Measurements from ENCODE around the gene TECR. TPM values are rescaled to one million over a fixed set of nuclear protein-coding genes. Genes with fewer than 3 reads are reported as not detected.

Gene TECR
- total and polyA plus RNA-seq, 2 of the 13 experiments (the other 11 are each of a cell fraction or from before 2014, with no cell fraction given), result 54.9 to 121 TPM

- TF ChIP-seq ZNF430 (CRISPR knock-in tag; IDR thresholded peaks at IDR 0.05) (no peak), ZNF17 (CRISPR knock-in tag; IDR thresholded peaks at IDR 0.05) (no peak), ZNF562 (CRISPR knock-in tag; IDR thresholded peaks at IDR 0.05; ENCODE audit: borderline replicate concordance) (no peak), ZNF468 (CRISPR knock-in tag; IDR thresholded peaks at IDR 0.05) (no peak), ETV6 (CRISPR knock-in tag; conservative IDR thresholded peaks at IDR 0.05) (no peak), ZNF280D (CRISPR knock-in tag; IDR thresholded peaks at IDR 0.05) (no peak), TBX3 (IDR thresholded peaks at IDR 0.05; ENCODE audit: borderline replicate concordance) (peak; percentile 25; the same call in 1 of the 2 replicates), ZNF414 (CRISPR knock-in tag; IDR thresholded peaks at IDR 0.05) (peak; percentile 66; the same call in 1 of the 2 replicates), ZNF142 (CRISPR knock-in tag; IDR thresholded peaks at IDR 0.05) (no peak), KAT2B (IDR thresholded peaks at IDR 0.05; ENCODE audit: borderline replicate concordance, low read depth, low read length) (no peak), KLF9 (CRISPR knock-in tag; IDR thresholded peaks at IDR 0.05; ENCODE audit: low read depth) (no peak), NCOA1 (CRISPR knock-in tag; IDR thresholded peaks at IDR 0.05) (no peak), KLF6 (CRISPR knock-in tag; IDR thresholded peaks at IDR 0.05) (0 out of 2 replicates have a peak, but pooled peaks have one; percentile 55), ZNF275 (CRISPR knock-in tag; IDR thresholded peaks at IDR 0.05; ENCODE audit: borderline replicate concordance) (no peak), ZNF766 (CRISPR knock-in tag; IDR thresholded peaks at IDR 0.05; ENCODE audit: borderline replicate concordance) (no peak), NR2F6 (IDR thresholded peaks at IDR 0.05) (peak; percentile 59; the same call in 1 of the 2 replicates), NR2F6 (CRISPR knock-in tag; IDR thresholded peaks at IDR 0.05) (peak; percentile 72), RXRB (CRISPR knock-in tag; IDR thresholded peaks at IDR 0.05; ENCODE audit: borderline replicate concordance) (peak; percentile 86), ZNF34 (CRISPR knock-in tag; IDR thresholded peaks at IDR 0.05; ENCODE audit: borderline replicate concordance) (no peak), ZNF883 (CRISPR knock-in tag; IDR thresholded peaks at IDR 0.05; ENCODE audit: not compliant biosample characterization) (no peak), AKAP8 (CRISPR knock-in tag; IDR thresholded peaks at IDR 0.05) (no peak)
These were observed 9.5 kb upstream of the TECR start (continued) for GRCh38 chr19:14519860-14520407.
